ENCODE measurements around the gene PPM1B.
"Not testable (repeated sequence)": the region's sequence is repeated elsewhere in the genome, so short reads cannot be mapped to it uniquely, and the experiment has no call there.

The PPM1B gene

DNA sequence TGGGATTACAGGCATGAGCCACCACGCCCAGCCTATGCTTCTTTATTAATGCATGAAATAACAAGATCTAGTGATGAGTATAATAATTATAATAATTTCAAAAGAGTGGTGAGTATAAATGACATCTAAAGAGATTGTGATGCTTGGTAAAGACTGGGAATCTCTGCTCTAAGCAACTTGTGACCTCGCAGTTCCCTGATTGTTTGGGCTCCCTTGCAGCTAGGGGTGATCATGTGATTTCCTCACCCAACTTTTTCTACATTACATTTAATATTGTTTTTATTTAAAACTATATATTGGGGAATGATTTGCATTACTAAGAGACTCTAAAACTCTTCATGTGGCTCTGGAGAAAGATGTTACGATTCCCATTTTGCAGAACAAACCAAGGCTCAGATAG, 4.1 kb upstream of the PPM1B start:
- DNase-seq, result no peak

DNA sequence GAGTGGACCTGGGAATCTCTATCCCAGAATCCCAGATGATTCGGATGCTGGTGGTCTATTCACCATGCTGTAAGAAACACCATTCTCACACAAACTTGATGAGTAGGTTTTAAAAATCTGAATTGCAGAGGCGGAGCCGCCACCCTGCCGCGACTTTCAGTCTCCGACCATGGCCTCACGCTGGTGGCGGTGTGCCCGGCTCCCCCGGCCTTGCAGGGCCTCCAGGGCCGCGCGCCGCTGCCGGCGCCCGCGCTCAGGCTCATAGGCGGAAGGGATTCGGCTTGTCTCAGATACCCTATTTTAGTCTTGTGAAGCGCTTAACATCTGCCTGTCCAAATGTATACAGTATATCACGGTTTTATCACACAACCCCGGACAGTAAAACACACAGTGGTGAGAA, 2.6 kb upstream of the PPM1B start:
- DNase-seq, result no peak

- DNase-seq, result no peak
Measured at GRCh38 chr2:44167311-44167907, 1.3 kb upstream of the PPM1B start.

GRCh38 chr2:44167908-44168680, 581 bp upstream of the PPM1B start:
- peak; percentile 100 for DNase-seq

DNA sequence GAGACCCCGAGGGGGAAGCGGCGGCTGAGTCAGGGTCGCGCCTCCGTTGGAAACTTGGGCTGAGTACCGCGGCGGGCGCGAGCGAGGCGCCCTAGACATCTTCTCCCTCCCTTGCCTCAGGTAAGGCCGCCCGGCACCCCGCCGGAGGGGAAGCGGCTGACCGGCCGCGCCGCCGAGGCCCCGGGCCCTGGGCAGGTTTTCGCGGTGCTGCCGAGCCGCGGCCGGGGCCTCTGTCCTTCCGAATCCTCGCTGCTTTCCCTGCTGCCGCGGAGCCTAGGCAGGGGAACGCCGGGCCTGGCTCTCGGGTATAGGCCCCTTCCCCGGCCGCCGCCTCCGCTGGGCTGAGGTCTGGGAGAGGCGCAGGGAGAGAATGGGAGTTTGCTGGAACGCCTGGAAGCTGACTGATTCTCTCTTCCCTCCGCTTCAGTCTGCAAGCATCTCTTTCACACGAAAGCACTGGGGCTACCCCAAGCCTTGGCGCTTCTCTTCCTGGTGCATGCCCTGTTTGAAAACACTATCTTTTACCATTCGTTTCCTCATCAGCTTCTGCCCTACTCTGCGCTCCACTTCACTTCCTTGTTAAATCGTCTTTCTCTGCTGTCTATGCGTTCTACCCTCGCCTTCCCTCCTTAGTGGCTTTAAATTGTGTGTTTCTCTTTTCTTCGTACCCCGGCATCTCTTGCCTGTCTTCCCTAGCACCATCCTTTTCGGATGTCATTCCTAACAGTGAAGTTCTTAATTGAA, 652 bp downstream of the PPM1B start:
- DNase-seq, result peak; percentile 71

DNA sequence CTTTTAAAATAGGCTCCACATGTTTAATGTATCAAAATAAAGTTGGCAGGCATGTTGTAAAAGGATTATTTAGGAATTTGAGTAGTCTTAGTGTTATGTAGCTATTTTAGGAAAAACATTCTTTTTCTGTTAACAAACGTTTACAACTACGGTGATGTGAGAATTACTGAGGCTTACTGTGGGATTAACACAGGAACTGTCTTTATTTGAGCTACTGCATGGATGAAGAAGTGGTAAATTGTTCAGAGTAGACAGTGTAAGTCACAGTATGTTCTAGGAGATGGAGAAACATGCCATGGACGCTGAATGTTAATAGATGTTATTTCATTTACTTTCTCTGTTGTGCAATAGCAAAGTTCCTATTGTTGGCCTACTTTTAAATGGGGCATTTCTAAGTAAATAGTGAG, 1.6 kb downstream of the PPM1B start:
- DNase-seq, result peak; percentile 65

DNA sequence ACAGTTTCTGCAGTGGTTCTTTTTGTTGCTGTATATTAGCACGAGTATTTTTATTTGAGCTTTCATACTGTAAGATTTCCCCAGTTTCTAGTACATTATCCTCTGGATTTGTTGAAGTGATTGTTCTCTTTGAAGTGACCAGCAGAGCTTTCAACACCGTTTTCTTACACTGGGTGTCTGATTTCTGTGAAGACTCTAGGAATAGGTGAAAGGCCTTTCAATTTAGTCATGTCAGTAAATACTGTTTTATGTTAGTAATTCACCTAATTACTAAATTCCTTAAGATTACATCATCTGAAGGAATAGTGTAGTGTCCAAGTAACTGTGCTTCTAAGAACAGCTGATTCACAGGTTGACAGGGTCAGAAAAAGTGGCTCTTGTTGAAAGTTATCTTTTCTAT, 2.3 kb downstream of the PPM1B start:
- no peak for DNase-seq

GRCh38 chr2:44171442-44171841, 2.8 kb downstream of the PPM1B start:
- DNase-seq, result not testable (repeated sequence)

DNA sequence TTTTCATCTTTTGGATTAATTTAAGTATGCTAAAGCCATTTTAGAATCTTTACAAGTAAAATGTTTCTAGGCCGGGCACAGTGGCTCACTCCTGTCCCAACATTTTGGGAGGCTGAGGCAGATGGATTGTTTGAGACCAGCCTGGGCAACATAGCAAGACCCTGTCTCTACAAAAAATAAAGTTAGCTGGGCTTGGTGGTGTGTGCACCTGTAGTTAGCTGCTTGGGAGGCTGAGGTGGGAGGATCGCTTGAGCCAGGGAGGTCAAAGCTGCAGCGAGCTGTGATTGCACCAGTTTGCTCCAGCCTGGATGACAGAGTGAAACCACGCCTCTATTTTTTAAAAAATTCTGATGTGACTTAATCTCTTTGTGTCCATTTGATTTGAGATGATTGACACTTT, 3.9 kb downstream of the PPM1B start:
- no peak for DNase-seq

DNA sequence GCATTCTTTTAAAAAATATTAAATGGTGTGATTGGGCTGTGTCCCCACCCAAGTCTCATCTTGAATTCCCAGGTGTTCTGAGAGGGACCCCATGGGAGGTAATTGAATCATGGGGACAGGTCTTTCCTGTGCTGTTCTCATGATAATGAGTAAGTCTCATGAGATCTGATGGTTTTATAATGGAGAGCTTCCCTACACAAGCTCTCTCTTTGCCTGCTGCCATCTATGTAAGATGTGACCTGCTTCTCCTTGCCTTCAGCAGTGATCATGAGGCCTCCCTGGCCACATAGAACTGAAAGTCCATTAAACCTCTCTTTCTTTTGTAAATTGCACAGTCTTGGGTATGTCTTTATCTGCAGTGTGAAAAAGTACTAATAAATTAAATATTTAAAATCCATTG, 10.3 kb downstream of the PPM1B start:
- DNase-seq, result no peak

GRCh38 chr2:44181648-44182047, 13.0 kb downstream of the PPM1B start:
- DNase-seq, result peak; percentile 59

- peak; percentile 69 for DNase-seq
Measured at GRCh38 chr2:44184106-44184505, 15.4 kb downstream of the PPM1B start.

- DNase-seq, result peak; percentile 87
Measured at GRCh38 chr2:44186810-44187209, 18.1 kb downstream of the PPM1B start.

- DNase-seq, result no peak
Measured at GRCh38 chr2:44187251-44187650, 18.6 kb downstream of the PPM1B start.

- DNase-seq, result no peak
Measured at GRCh38 chr2:44188696-44189095, 20.0 kb downstream of the PPM1B start.

- peak; percentile 82 for DNase-seq
Measured at GRCh38 chr2:44189104-44189503, 20.4 kb downstream of the PPM1B start.

DNA sequence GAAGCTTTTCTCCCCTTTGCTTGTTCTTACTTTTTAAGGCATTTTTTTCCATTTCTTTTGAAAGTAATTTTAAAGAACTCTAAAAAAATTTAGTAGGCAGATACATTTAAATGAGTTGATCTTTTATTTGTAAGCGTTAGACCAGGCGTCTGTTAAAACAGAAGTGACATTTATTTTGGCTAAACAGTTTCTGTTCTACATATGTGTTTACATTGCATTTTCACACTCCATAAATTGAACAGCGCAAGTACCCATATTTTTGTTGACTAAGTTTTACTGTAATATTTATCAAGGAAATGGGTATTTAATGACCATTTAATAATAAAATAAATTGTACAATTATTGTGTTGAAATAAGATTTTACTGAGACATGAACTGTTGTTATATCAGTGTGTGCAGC, 21.9 kb downstream of the PPM1B start:
- DNase-seq, result no peak

DNA sequence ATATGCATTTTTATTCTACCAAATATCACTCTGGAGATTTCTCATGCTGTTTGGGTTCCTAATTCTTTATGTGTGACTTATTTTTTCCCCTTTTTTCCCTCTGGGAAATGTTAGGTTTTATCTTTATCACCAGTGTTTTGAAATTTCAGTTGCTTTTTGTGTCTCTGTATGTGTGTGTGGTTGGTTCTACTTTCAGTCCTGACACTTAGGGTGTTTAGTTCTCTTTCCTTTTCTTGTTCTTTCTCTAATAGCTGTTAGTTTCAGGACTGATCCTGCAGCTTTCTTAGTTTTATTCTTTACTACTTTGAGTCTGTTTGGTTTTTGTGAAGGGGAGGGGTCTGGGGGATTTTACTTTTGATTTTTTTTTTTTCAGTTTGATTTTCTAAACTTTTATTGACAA, 23.1 kb downstream of the PPM1B start:
- DNase-seq, result peak; percentile 68

DNA sequence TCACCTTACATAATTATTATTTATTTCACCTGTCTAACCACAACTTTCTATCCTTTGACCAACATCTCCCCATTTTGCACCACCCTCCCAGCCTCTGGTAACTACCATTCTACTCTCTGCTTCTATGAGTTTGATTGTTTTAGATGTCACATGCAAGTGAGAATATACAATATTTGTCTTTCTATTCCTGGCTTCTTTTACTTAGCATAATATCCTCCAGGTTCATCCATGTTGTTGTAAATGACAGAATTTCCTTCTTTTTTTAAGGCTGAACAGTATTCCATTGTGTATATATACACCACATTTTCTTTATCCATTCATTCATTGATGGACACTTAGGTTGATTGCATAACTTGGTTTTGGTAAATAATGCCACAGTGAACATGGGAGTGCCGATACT, 24.0 kb downstream of the PPM1B start:
- DNase-seq, result no peak

- no peak for DNase-seq
Measured at GRCh38 chr2:44195714-44196113, 27.0 kb downstream of the PPM1B start.

- DNase-seq, result no peak
Measured at GRCh38 chr2:44197816-44198215, 29.1 kb downstream of the PPM1B start.

GRCh38 chr2:44200011-44200410, 31.3 kb downstream of the PPM1B start:
- no peak for DNase-seq

DNA sequence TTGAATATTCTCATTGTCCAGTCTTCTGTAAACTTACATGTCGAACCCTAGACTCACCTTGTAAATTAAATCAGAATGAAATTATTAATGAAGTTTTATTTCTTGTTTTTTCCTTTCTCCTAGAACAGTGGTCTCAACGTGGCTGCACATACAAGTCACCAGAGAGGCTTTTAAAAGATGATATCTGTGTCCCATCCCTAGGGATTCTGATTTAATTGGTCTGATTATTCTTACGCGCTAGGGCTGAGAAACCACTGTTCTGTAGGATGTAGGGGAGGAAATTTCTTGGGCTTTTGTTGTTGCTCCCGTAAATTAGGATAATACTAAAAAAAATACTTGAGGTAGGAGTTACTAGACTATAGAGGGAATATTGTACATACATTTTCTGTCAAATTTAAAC, 32.1 kb downstream of the PPM1B start:
- DNase-seq, result no peak

GRCh38 chr2:44201648-44202165, 33.0 kb downstream of the PPM1B start:
- no peak for DNase-seq
